A549 (cell line): ENCODE data around the gene STX12. TPM values are rescaled to one million over a fixed set of nuclear protein-coding genes. Genes with fewer than 3 reads are reported as not detected.
A peak's percentile ranks its signal among the peaks of the same experiment; 100 is the strongest.

Experiments used
- ATAC-seq, 2 experiments: fragments of 200-7000 bp in 1 of 2; fragments of >200 bp in 1 of 2; cut with Nextera tagmentation in 1 of 2; cut with Tn5 transposase in 1 of 2; 3 replicates each; pipeline versions ENCODE4 v1.8.0 to v1.9.1; 2018 to 2020; ENCODE audit warnings: mild to moderate bottlenecking in 1 of 2, moderate library complexity in 1 of 2
- CTCF ChIA-PET: fragments of 300-600 bp; sonication (Branson Sonifier 250); formaldehyde crosslinking; extraction: SDS; loops from one replicate; lab custom pipeline; 2021; ENCODE audit warnings: antibody characterized with exemption, inconsistent platforms; lab: Yijun Ruan, JAX
- POLR2A ChIA-PET: fragments of 350-600 bp; formaldehyde crosslinking; extraction: SDS; loops from one replicate; lab custom pipeline; 2021; ENCODE audit warnings: antibody characterized with exemption, inconsistent platforms; lab: Yijun Ruan, JAX
- DNase-seq, 2 experiments: peaks; one replicate each; pipeline versions ENCODE4 v3.0.0 to v3.0.0-alpha.2; 2011 to 2016; ENCODE audit warnings: low read depth in 1 of 2, low spot score in 1 of 2
- FAIRE-seq: peaks from 2 replicates; lab custom pipeline; 2011; peaks lifted over from hg19 to GRCh38; lab: Jason Lieb, UNC
- H3K27ac ChIP-seq, 2 experiments: fragments of >200 bp; sonication (Bioruptor Twin); formaldehyde crosslinking; 3 replicates each; pipeline ENCODE4 v1.5.1; 2016 to 2017
- H3K4me1 ChIP-seq: fragments of >200 bp; sonication (Bioruptor Twin); formaldehyde crosslinking; 3 replicates; pipeline ENCODE4 v1.6.1; 2016
- H3K4me2 ChIP-seq: fragments of >200 bp; sonication (Bioruptor Twin); formaldehyde crosslinking; 3 replicates; pipeline ENCODE4 v1.6.1; 2016
- H3K4me3 ChIP-seq: fragments of >200 bp; sonication (Bioruptor Twin); formaldehyde crosslinking; 3 replicates; pipeline ENCODE4 v1.5.1; 2016
- H3K9me3 ChIP-seq: fragments of >200 bp; sonication (Bioruptor Twin); formaldehyde crosslinking; 3 replicates; pipeline ENCODE4 v1.6.1; 2016
- BHLHE40 ChIP-seq: IDR thresholded peaks from 2 replicates; pipeline ENCODE4 v1.6.1; 2012; ENCODE audit warnings: low read depth, low read length, inconsistent platforms
- CBX8 ChIP-seq: fragments of 200-600 bp; sonication (generic); IDR thresholded peaks from 2 replicates; pipeline ENCODE4 v1.6.1; 2016
- FOSL2 ChIP-seq, 2 experiments: fragments of 450-650 bp in 1 of 2; fragments of >200 bp in 1 of 2; sonication (Bioruptor Twin) in 1 of 2; formaldehyde crosslinking; IDR thresholded peaks; 2 replicates each; pipeline versions ENCODE4 v1.5.0 to v1.6.1; 2016 to 2020; ENCODE audit warnings: mild to moderate bottlenecking in 1 of 2, moderate library complexity in 1 of 2
- HES2 ChIP-seq: fragments of >200 bp; sonication (Bioruptor Twin); formaldehyde crosslinking; IDR thresholded peaks from 2 replicates; pipeline ENCODE4 v1.6.1; 2016
- HEYL ChIP-seq: fragments of 250-450 bp; sonication (Bioruptor Pico); IDR thresholded peaks from 2 replicates; pipeline ENCODE4 v1.8.0; 2021; ENCODE audit warnings: mild to moderate bottlenecking, moderate library complexity
- HMGXB4 ChIP-seq: fragments of 250-450 bp; sonication (Bioruptor Pico); IDR thresholded peaks from 2 replicates; pipeline ENCODE4 v1.5.0; 2021; ENCODE audit warnings: mild to moderate bottlenecking, moderate library complexity, borderline replicate concordance
- HOXA7 ChIP-seq: fragments of 250-450 bp; sonication (Bioruptor Pico); IDR thresholded peaks from 2 replicates; pipeline ENCODE4 v1.5.0; 2020; ENCODE audit warnings: mild to moderate bottlenecking, moderate library complexity
- JUN ChIP-seq, 2 experiments: fragments of >200 bp; sonication (Bioruptor Twin); formaldehyde crosslinking; IDR thresholded peaks; 2 replicates in 1 of 2; 3 replicates in 1 of 2; pipeline ENCODE4 v1.6.1; 2016 to 2017
- MAX ChIP-seq: IDR thresholded peaks from 2 replicates; pipeline ENCODE4 v1.6.1; 2012
- MAZ ChIP-seq: fragments of 150-350 bp; IDR thresholded peaks from 2 replicates; pipeline ENCODE4 v1.6.1; 2014; ENCODE audit warnings: antibody characterized with exemption, low read depth, low read length, borderline replicate concordance
- NFE2L2 ChIP-seq: fragments of 150-350 bp; conservative IDR thresholded peaks from 2 replicates; pipeline ENCODE4 v1.6.1; 2014; ENCODE audit warnings: low read length
- PHF8 ChIP-seq: fragments of 200-600 bp; sonication (generic); IDR thresholded peaks from 2 replicates; pipeline ENCODE4 v1.6.1; 2016; ENCODE audit warnings: low read depth, mild to moderate bottlenecking, antibody characterized with exemption, moderate library complexity, borderline replicate concordance
- POLR2A ChIP-seq: IDR thresholded peaks from 2 replicates; pipeline ENCODE4 v1.6.1; 2012; ENCODE audit warnings: mild to moderate bottlenecking, low read length
- RAD21 ChIP-seq, 2 experiments: fragments of >200 bp in 1 of 2; sonication (Bioruptor Twin) in 1 of 2; formaldehyde crosslinking in 1 of 2; IDR thresholded peaks in 1 of 2; conservative IDR thresholded peaks in 1 of 2; 2 replicates in 1 of 2; 3 replicates in 1 of 2; pipeline ENCODE4 v1.6.1; 2012 to 2018; ENCODE audit warnings: inconsistent platforms in 1 of 2
- RFX5 ChIP-seq: fragments of 450-650 bp; IDR thresholded peaks from 2 replicates; pipeline ENCODE4 v1.7.1; 2014; ENCODE audit warnings: antibody characterized with exemption, mild to moderate bottlenecking, moderate library complexity
- SREBF2 ChIP-seq: fragments of 450-650 bp; IDR thresholded peaks from 2 replicates; pipeline ENCODE4 v1.6.1; 2014; ENCODE audit warnings: mild to moderate bottlenecking, moderate library complexity
- WGBS: methylation state at CpG from one replicate; pipeline ENCODE4 v1.1.6; 2017; ENCODE audit errors: missing lambda C conversion rate; 5-methylcytosine and 5-hydroxymethylcytosine counted together
- polyA minus RNA-seq: library from RNA; depleted of rRNA, polyadenylated mRNA; stranded (reverse); fragments of >200 nt; gene quantifications from 2 replicates; pipeline ENCODE4 v1.2.3, GENCODE V29; 2011; rRNA and poly(A)+ RNA removed
- polyA plus RNA-seq, 4 experiments: library from polyadenylated mRNA; depleted of rRNA in 3 of 4; stranded (reverse); fragments of >200 nt; fragmentation: RNase III in 1 of 4; extraction: RNeasy Plus Mini Kit Qiagen cat#74134 plus additional on column Dnase treatment in 1 of 4; gene quantifications; 2 replicates in 3 of 4; 3 replicates in 1 of 4; pipeline ENCODE4 v1.2.3, GENCODE V29; 2011 to 2017
- TF ChIP-seq, protein P1 (sequence below): fragments of >200 bp; sonication (Bioruptor Twin); formaldehyde crosslinking; IDR thresholded peaks from 3 replicates; pipeline ENCODE4 v1.6.1; 2016
- TF ChIP-seq, protein P2 (sequence below): fragments of 150-350 bp; IDR thresholded peaks from 2 replicates; pipeline ENCODE4 v1.6.1; 2014; ENCODE audit warnings: low read depth, mild to moderate bottlenecking, low read length

STX12 gene
- 12.8 and 14.6 TPM in 2 replicates for polyA plus RNA-seq (2011; rRNA removed)
- 3.5 and 4.8 TPM in 2 replicates for polyA plus RNA-seq (2012; cell fraction: cytosol; rRNA removed)
- polyA plus RNA-seq (2012; cell fraction: nucleus; rRNA removed) = 3.3 and 3.7 TPM in 2 replicates
- 10.3 to 13.6 TPM (median 11.9 TPM) in 3 replicates for polyA plus RNA-seq (2017; fragmentation: RNase III; extraction: RNeasy Plus Mini Kit Qiagen cat#74134 plus additional on column Dnase treatment)
- polyA minus RNA-seq = 3.3 and 4.6 TPM in 2 replicates

DNA sequence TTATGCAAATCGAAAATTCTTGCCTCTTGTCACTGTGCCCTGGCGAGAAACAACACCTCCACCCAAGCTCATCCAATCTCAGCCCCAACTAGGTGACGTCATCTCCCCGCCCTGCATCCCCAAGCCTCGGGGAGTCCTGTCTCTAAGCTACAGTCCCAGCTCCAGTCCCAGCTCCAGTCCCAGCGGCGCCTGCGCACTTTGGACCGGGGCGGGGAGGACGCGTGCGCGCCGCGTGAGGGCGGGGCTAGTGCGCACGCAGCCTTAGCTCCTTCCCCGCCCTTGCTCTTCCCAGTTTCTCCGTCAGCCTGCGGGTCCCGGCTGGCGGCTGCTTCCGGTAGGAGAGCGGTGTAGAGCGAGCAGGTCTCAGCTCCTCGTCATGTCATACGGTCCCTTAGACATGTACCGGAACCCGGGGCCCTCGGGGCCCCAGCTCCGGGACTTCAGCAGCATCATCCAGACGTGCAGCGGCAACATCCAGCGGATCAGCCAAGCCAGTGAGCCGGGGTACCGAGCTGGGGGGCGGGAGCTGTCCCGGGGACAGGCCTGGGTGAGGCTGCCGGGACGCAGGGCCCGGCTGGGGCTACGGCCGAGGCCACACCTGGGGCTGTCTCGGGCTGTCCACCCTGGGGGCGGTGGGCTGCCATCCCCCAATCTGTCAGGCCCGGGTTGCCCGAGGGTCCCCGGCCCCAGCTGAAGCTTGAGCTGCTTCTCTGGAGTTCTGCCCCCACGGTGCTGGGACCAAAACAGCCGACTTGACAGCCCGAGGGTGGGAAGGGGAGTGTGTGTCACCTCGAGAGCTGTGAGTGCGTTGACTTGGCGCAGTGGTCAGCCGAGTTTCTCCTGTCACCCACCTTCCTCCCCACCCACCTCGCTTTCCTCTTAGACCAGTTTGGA is at the start of gene STX12:
STX12 (plus strand) TSS at position 288 of the 894 bp plus-strand sequence; CDS start at position 377, 89 bp downstream.
- ATAC-seq (peak; percentile 98 to 99), FAIRE-seq (no peak), DNase-seq (peak; percentile 95 to 97)
- H3K4me2 ChIP-seq = peak within 1 kb of the TSS; percentile 84
- H3K27ac ChIP-seq = peak within 1 kb of the TSS; percentile 72 to 90
- H3K4me1 ChIP-seq = peaks cover 15% of the 10 kb centered on the region; the same call in 2 of the 3 replicates
- ChIA-PET CTCF (interaction anchor here (0.6 to 0.9 kb wide), 3 partner anchors 14 to 1202 kb away, joined by 3 read pairs; no protein-coding TSS in a partner anchor), POLR2A (interaction anchor here (0.6 to 2.1 kb wide), 7 partner anchors 9 to 303 kb away, joined by 3 to 22 read pairs (median 5); partner anchors contain the start of genes FAM76A and PPP1R8)
- 2% methylated on average over 28 of the region's 58 CpGs for WGBS
- TF ChIP-seq JUN (IDR thresholded peaks at IDR 0.05) (peak in 1 of 2 experiments; percentile 36; a peak in 1 of 5 replicates), MAZ (no peak), CBX8 (no peak), FOSL2 (IDR thresholded peaks at IDR 0.05) (no peak), FOSL2 (CRISPR knock-in tag; IDR thresholded peaks at IDR 0.05) (peak; percentile 84), MAX (peak; percentile 43), SREBF2 (no peak), RFX5 (no peak), BHLHE40 (peak; percentile 44; the same call in 1 of the 2 replicates), PHF8 (peak; percentile 64; the same call in 1 of the 2 replicates), HMGXB4 (CRISPR knock-in tag) (no peak), NFE2L2 (no peak), HOXA7 (CRISPR knock-in tag) (no peak), HES2 (no peak), RAD21 (conservative IDR thresholded peaks at IDR 0.05 in 1 of 2, IDR thresholded peaks at IDR 0.05 in 1 of 2) (no peak), HEYL (no peak), POLR2A (peak; percentile 74)
- TF ChIP-seq, protein P1, sequence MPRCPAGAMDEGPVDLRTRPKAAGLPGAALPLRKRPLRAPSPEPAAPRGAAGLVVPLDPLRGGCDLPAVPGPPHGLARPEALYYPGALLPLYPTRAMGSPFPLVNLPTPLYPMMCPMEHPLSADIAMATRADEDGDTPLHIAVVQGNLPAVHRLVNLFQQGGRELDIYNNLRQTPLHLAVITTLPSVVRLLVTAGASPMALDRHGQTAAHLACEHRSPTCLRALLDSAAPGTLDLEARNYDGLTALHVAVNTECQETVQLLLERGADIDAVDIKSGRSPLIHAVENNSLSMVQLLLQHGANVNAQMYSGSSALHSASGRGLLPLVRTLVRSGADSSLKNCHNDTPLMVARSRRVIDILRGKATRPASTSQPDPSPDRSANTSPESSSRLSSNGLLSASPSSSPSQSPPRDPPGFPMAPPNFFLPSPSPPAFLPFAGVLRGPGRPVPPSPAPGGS = 0 out of 3 replicates have a peak, but pooled peaks have one; percentile 49
- TF ChIP-seq, protein P2, sequence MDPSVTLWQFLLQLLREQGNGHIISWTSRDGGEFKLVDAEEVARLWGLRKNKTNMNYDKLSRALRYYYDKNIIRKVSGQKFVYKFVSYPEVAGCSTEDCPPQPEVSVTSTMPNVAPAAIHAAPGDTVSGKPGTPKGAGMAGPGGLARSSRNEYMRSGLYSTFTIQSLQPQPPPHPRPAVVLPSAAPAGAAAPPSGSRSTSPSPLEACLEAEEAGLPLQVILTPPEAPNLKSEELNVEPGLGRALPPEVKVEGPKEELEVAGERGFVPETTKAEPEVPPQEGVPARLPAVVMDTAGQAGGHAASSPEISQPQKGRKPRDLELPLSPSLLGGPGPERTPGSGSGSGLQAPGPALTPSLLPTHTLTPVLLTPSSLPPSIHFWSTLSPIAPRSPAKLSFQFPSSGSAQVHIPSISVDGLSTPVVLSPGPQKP = no peak
- peak within 1 kb of the TSS; percentile 84 for H3K4me3 ChIP-seq
- no peaks in the 10 kb centered on the region for H3K9me3 ChIP-seq
